Erythroblast (primary cell): ENCODE data around the gene ZNF784.

Experiments used
- GATA1 ChIP-seq: IDR thresholded peaks from 2 replicates; pipeline ENCODE4 v1.6.1; 2011; ENCODE audit warnings: low read depth, mild to moderate bottlenecking, control low read depth, low read length, moderate library complexity
- POLR2A ChIP-seq: IDR thresholded peaks from 2 replicates; pipeline ENCODE4 v1.6.1; 2011; ENCODE audit warnings: mild to moderate bottlenecking, low read length

GRCh38 chr19:55644842-55645511 is 20.6 kb upstream of the ZNF784 start:
- TF ChIP-seq POLR2A = no peak
- no peak for TF ChIP-seq GATA1
